ENCODE measurements around the gene SVOPL.

The SVOPL gene

GRCh38 chr7:138626846-138627245 is 74.3 kb downstream of the SVOPL start:
- no peaks in the 10 kb centered on the region for H3K9me3 ChIP-seq (ENCODE audit: severe bottlenecking)
- DNase-seq (ENCODE audit: low spot score) (no peak), ATAC-seq (ENCODE audit: low read depth) (no peak)
- no peaks in the 10 kb centered on the region for H3K36me3 ChIP-seq (ENCODE audit: low read depth)
- no peaks in the 10 kb centered on the region for H3K27me3 ChIP-seq (ENCODE audit: insufficient read depth, poor library complexity, severe bottlenecking)
- no peak for TF ChIP-seq CTCF (IDR thresholded peaks at IDR 0.05; ENCODE audit: poor library complexity, severe bottlenecking)
- no peak overlapping the region for H3K27ac ChIP-seq (ENCODE audit: poor library complexity, severe bottlenecking)
- H3K4me1 ChIP-seq (ENCODE audit: insufficient read depth, poor library complexity, severe bottlenecking), result no peaks in the 10 kb centered on the region
- H3K4me3 ChIP-seq (ENCODE audit: severe bottlenecking), result no peak overlapping the region

DNA sequence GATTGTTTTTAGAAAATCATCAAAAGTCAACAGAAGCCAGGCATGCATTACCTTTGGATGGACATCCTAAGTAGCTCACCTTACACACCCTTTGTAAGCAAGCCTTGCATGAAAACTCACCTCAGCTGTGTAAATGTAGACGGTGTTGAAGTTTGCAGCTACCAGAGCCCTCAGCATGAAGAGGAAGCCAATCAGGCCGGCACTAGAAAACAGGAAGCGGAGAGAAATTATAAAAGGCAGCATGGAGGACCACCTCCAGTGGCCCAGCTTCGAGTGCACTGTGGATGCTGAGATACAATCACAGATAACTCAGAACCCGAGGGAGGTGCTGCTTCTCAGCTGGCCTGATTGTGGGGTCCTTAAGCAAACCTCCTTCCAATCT is 75.3 kb downstream of the SVOPL start:
- Histone ChIP-seq H3K27ac (ENCODE audit: poor library complexity, severe bottlenecking) (no peak overlapping the region), H3K36me3 (ENCODE audit: low read depth) (no peaks in the 10 kb centered on the region), H3K4me3 (ENCODE audit: severe bottlenecking) (no peak overlapping the region), H3K9me3 (ENCODE audit: severe bottlenecking) (no peaks in the 10 kb centered on the region), H3K4me1 (ENCODE audit: insufficient read depth, poor library complexity, severe bottlenecking) (no peaks in the 10 kb centered on the region), H3K27me3 (ENCODE audit: insufficient read depth, poor library complexity, severe bottlenecking) (no peaks in the 10 kb centered on the region)
- TF ChIP-seq CTCF (IDR thresholded peaks at IDR 0.05; ENCODE audit: poor library complexity, severe bottlenecking), result no peak
- ATAC-seq (ENCODE audit: low read depth), result no peak
- DNase-seq (ENCODE audit: low spot score), result no peak

DNA sequence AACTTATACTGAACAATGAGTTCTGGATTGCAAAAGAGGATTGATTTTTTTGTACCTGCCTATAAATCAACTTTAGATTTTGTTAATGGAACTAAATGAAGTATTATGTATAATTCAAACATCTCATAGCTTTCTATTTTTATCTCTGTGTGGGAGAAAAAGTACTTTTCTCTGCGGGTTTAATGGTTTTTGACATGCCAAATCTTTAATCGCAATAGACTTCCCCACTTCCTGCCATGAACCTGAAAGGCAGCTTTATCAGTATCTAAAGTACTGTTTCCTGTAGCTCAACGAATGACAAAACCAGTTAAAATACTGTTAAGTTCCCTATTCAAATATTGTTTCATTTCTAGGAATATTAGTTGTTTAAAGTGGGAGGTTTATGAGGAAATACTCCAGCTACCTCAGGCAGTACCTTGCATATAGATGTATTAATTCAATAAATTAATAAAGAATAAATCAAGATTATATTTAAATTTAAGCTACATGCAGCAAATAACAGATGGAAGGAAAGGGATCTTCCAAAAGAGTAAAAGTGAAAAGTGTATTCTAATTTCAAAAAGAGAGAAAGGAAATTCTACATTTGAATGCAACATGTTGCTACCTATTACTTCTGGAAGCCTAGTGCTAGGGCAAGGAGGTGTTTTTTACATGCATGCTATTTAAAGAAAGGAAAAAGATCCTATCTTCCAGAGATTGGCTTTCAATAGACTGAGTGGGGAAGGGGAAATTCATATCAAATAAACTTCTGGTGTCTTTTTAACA is 75.9 kb downstream of the SVOPL start:
- H3K36me3 ChIP-seq (ENCODE audit: low read depth), result no peaks in the 10 kb centered on the region
- DNase-seq (ENCODE audit: low spot score) (no peak), ATAC-seq (ENCODE audit: low read depth) (no peak)
- H3K9me3 ChIP-seq (ENCODE audit: severe bottlenecking), result no peaks in the 10 kb centered on the region
- no peak for TF ChIP-seq CTCF (IDR thresholded peaks at IDR 0.05; ENCODE audit: poor library complexity, severe bottlenecking)
- H3K4me3 ChIP-seq (ENCODE audit: severe bottlenecking), result no peak overlapping the region
- H3K4me1 ChIP-seq (ENCODE audit: insufficient read depth, poor library complexity, severe bottlenecking), result no peaks in the 10 kb centered on the region
- H3K27ac ChIP-seq (ENCODE audit: poor library complexity, severe bottlenecking), result no peak overlapping the region
- H3K27me3 ChIP-seq (ENCODE audit: insufficient read depth, poor library complexity, severe bottlenecking), result no peaks in the 10 kb centered on the region

GRCh38 chr7:138622841-138623240 is 78.3 kb downstream of the SVOPL start:
- H3K4me1 ChIP-seq (ENCODE audit: insufficient read depth, poor library complexity, severe bottlenecking), result no peaks in the 10 kb centered on the region
- H3K36me3 ChIP-seq (ENCODE audit: low read depth), result no peaks in the 10 kb centered on the region
- no peak for DNase-seq (ENCODE audit: low spot score)
- no peak overlapping the region for H3K27ac ChIP-seq (ENCODE audit: poor library complexity, severe bottlenecking)
- H3K9me3 ChIP-seq (ENCODE audit: severe bottlenecking), result no peaks in the 10 kb centered on the region
- TF ChIP-seq CTCF (IDR thresholded peaks at IDR 0.05; ENCODE audit: poor library complexity, severe bottlenecking), result no peak
- no peak for ATAC-seq (ENCODE audit: low read depth)
- no peaks in the 10 kb centered on the region for H3K27me3 ChIP-seq (ENCODE audit: insufficient read depth, poor library complexity, severe bottlenecking)
- no peak overlapping the region for H3K4me3 ChIP-seq (ENCODE audit: severe bottlenecking)

GRCh38 chr7:138618933-138619332 is 82.2 kb downstream of the SVOPL start:
- no peaks in the 10 kb centered on the region for H3K4me1 ChIP-seq (ENCODE audit: insufficient read depth, poor library complexity, severe bottlenecking)
- H3K9me3 ChIP-seq (ENCODE audit: severe bottlenecking), result no peaks in the 10 kb centered on the region
- H3K27me3 ChIP-seq (ENCODE audit: insufficient read depth, poor library complexity, severe bottlenecking), result no peaks in the 10 kb centered on the region
- no peak overlapping the region for H3K4me3 ChIP-seq (ENCODE audit: severe bottlenecking)
- ATAC-seq (ENCODE audit: low read depth), result no peak
- no peak for TF ChIP-seq CTCF (IDR thresholded peaks at IDR 0.05; ENCODE audit: poor library complexity, severe bottlenecking)
- DNase-seq (ENCODE audit: low spot score), result no peak
- H3K27ac ChIP-seq (ENCODE audit: poor library complexity, severe bottlenecking), result no peak overlapping the region
- no peaks in the 10 kb centered on the region for H3K36me3 ChIP-seq (ENCODE audit: low read depth)

All from RWPE2 (cell line).